Endothelial cell of umbilical vein (primary cell): Measurements from ENCODE around the gene COX10. TPM values are rescaled to one million over a fixed set of nuclear protein-coding genes. Genes with fewer than 3 reads are reported as not detected.

Experiments used
- BruUV-seq: library from RNA; stranded (reverse); fragments of 400-500 nt; replicated peaks from 2 replicates; lab custom pipeline; 2021; lab: Mats Ljungman, UMichigan
- CTCF ChIA-PET: fragments of 300-600, 350-600 bp; sonication (Branson Sonifier 250); formaldehyde crosslinking; loops from one replicate; lab custom pipeline; 2021; ENCODE audit warnings: antibody characterized with exemption, inconsistent platforms; lab: Charles Lee
- POLR2A ChIA-PET: fragments of 300-600, 350-600 bp; sonication (Branson Sonifier 250); formaldehyde crosslinking; loops from one replicate; lab custom pipeline; 2021; ENCODE audit warnings: antibody characterized with exemption, inconsistent platforms; lab: Charles Lee
- DNase-seq: peaks from one replicate; pipeline ENCODE4 v3.0.0-alpha.2; 2011; ENCODE audit warnings: low read depth, low spot score
- FAIRE-seq: peaks from 2 replicates; lab custom pipeline; 2011; peaks lifted over from hg19 to GRCh38; lab: Jason Lieb, UNC
- H2AFZ ChIP-seq: 2 replicates; pipeline ENCODE4 v1.6.0; 2012; ENCODE audit warnings: low read depth, low read length, control low read depth, inconsistent platforms
- H3K27ac ChIP-seq: 2 replicates; pipeline ENCODE4 v1.5.1; 2011; ENCODE audit warnings: low read depth, mild to moderate bottlenecking, control low read depth, low read length, moderate library complexity; ENCODE audit not compliant: insufficient read depth
- H3K27me3 ChIP-seq, 2 experiments: 2 replicates each; pipeline versions ENCODE4 v1.6.0 to v1.6.1; 2011; ENCODE audit warnings: low read length in 2 of 2, mixed read lengths in 1 of 2; ENCODE audit not compliant: control insufficient read depth in 2 of 2, insufficient read depth in 2 of 2
- H3K36me3 ChIP-seq, 2 experiments: 2 replicates in 1 of 2; 3 replicates in 1 of 2; pipeline ENCODE4 v1.5.1; 2011; ENCODE audit warnings: low read length in 2 of 2, mild to moderate bottlenecking in 1 of 2, moderate library complexity in 1 of 2; ENCODE audit not compliant: control insufficient read depth in 2 of 2, insufficient read depth in 2 of 2; ENCODE audit errors: extremely low read depth in 1 of 2
- H3K4me1 ChIP-seq: 3 replicates; pipeline ENCODE4 v1.5.1; 2011; ENCODE audit warnings: mild to moderate bottlenecking, low read length; ENCODE audit not compliant: control insufficient read depth, insufficient read depth; ENCODE audit errors: extremely low read depth
- H3K4me2 ChIP-seq: 2 replicates; pipeline ENCODE4 v1.6.1; 2011; ENCODE audit warnings: low read length, control low read depth, mixed read lengths; ENCODE audit not compliant: insufficient read depth
- H3K4me3 ChIP-seq, 3 experiments: fragments of 200-600 bp in 1 of 3; sonication (generic), shearing (Covaris generic) in 1 of 3; replicated peaks in 1 of 3; 2 replicates each; pipeline ENCODE4 v1.5.1; 2011 to 2016; ENCODE audit warnings: control low read depth in 3 of 3, low read length in 3 of 3, mild to moderate bottlenecking in 2 of 3, inconsistent platforms in 1 of 3, low read depth in 1 of 3, moderate library complexity in 1 of 3; ENCODE audit not compliant: insufficient read depth in 1 of 3
- H3K79me2 ChIP-seq: 2 replicates; pipeline ENCODE4 v1.6.0; 2012; ENCODE audit warnings: low read length, inconsistent platforms; ENCODE audit not compliant: control insufficient read depth, insufficient read depth
- H3K9ac ChIP-seq: replicated peaks from 2 replicates; pipeline ENCODE3; 2011; ENCODE audit warnings: low read length, control low read depth; ENCODE audit not compliant: insufficient read depth; ENCODE audit errors: extremely low read depth
- H3K9me1 ChIP-seq: replicated peaks from 3 replicates; pipeline ENCODE4 v1.6.0; 2011; ENCODE audit warnings: mild to moderate bottlenecking, low read length; ENCODE audit not compliant: control insufficient read depth, insufficient read depth; ENCODE audit errors: extremely low read depth
- H3K9me3 ChIP-seq: replicated peaks from 2 replicates; pipeline ENCODE4 v1.5.1; 2012; ENCODE audit warnings: low read length, inconsistent platforms; ENCODE audit not compliant: control insufficient read depth, insufficient read depth
- H4K20me1 ChIP-seq: replicated peaks from 2 replicates; pipeline ENCODE3; 2011; ENCODE audit warnings: mild to moderate bottlenecking, low read length; ENCODE audit not compliant: control insufficient read depth, insufficient read depth; ENCODE audit errors: extremely low read depth
- EZH2 ChIP-seq: IDR thresholded peaks from 2 replicates; pipeline ENCODE4 v1.6.1; 2012; ENCODE audit warnings: borderline replicate concordance, low read depth, mild to moderate bottlenecking, moderate library complexity, low read length, inconsistent platforms; ENCODE audit not compliant: severe bottlenecking
- FOS ChIP-seq: IDR thresholded peaks from 2 replicates; pipeline ENCODE4 v1.6.1; 2011; ENCODE audit warnings: mild to moderate bottlenecking, low read length, moderate library complexity, borderline replicate concordance; ENCODE audit not compliant: insufficient read depth
- GATA2 ChIP-seq: IDR thresholded peaks from 2 replicates; pipeline ENCODE4 v1.7.0; 2011; ENCODE audit warnings: low read depth, mild to moderate bottlenecking, moderate library complexity, mixed read lengths, low read length; ENCODE audit not compliant: insufficient read length, insufficient read depth
- JUN ChIP-seq: IDR thresholded peaks from 2 replicates; pipeline ENCODE4 v1.6.1; 2011; ENCODE audit warnings: borderline replicate concordance, low read depth; ENCODE audit not compliant: insufficient read length, insufficient read depth
- MYC ChIP-seq: IDR thresholded peaks from one replicate; pipeline ENCODE4 v1.6.1; 2011; ENCODE audit warnings: mild to moderate bottlenecking, low read depth, low read length
- POLR2A ChIP-seq: IDR thresholded peaks from 2 replicates; pipeline ENCODE4 v1.6.1; 2012; ENCODE audit warnings: low read depth, mild to moderate bottlenecking, control low read depth, low read length
- POLR2AphosphoS5 ChIP-seq: IDR thresholded peaks from 2 replicates; pipeline ENCODE4 v1.6.1; 2012; ENCODE audit warnings: low read depth, mild to moderate bottlenecking, control low read depth, low read length, moderate library complexity; ENCODE audit not compliant: insufficient read depth
- dilution Hi-C: fragments of 300-500 bp; cut with MboI; formaldehyde crosslinking; loops from one replicate; pipeline ENCODE4 v1.15.0; 2019; ENCODE audit warnings: low sequenced_read_pairs; ENCODE audit not compliant: extremely low pct_ligation_motif_present
- intact Hi-C: fragments of 100-400 bp; cut with micrococcal nuclease; formaldehyde crosslinking; loops from one replicate; pipeline ENCODE4 v1.10.0; 2022
- polyA plus RNA-seq, 4 experiments: library from polyadenylated mRNA; depleted of rRNA in 3 of 4; stranded (reverse) in 3 of 4; unstranded in 1 of 4; fragments of >200 nt; gene quantifications; 2 replicates each; pipeline versions ENCODE4 v1.2.1 to v1.2.3, GENCODE V29; 2011 to 2012; ENCODE audit warnings: missing spikeins in 1 of 4
- total RNA-seq: library from RNA; stranded (reverse); gene quantifications from 2 replicates; pipeline ENCODE4 v1.2.3, GENCODE V29; 2021
- TF ChIP-seq, protein P1 (sequence below), 2 donors: IDR thresholded peaks; 1 replicate in 1 of 2; 2 replicates in 1 of 2; pipeline ENCODE4 v1.5.1; 2011; ENCODE audit warnings: low read length in 2 of 2, mild to moderate bottlenecking in 2 of 2, moderate library complexity in 2 of 2, control low read depth in 1 of 2, inconsistent platforms in 1 of 2, low read depth in 1 of 2; ENCODE audit not compliant: insufficient read depth in 1 of 2; ENCODE audit errors: extremely low read depth in 1 of 2
- TF ChIP-seq, protein P2 (sequence below): IDR thresholded peaks from 2 replicates; pipeline ENCODE4 v1.6.1; 2011; ENCODE audit not compliant: insufficient read depth, insufficient read length

The COX10 gene
- total and polyA plus RNA-seq, 2 donors (not counting 3 experiments of a cell fraction or from before 2014, with no cell fraction given): 9.8 to 12.1 TPM

DNA sequence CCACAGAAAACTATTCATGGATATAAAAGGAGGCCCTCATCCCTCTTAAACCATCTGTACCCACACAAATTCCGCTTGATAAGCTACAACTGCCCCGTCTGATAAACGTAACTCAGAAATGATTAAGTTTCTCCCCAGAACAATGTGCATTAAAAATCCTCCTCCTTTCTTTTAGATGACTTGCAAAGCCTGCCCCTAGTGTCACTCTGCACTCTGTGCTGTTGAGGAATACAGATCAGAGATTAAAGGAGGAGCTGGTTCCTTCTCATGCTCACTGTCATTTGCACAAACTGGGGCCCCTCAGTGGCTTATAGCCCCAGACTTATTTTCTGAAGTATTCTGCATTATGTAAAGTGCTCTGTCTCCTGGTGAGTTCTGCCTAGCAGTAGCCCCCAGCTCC is 134.1 kb downstream of the COX10 start:
- ChIA-PET POLR2A (no interaction called here), CTCF (interaction anchor here (1.1 kb wide), 1 partner anchor 8 kb away, joined by 3 read pairs; no protein-coding TSS in a partner anchor)
- no TSS peak for BruUV-seq

DNA sequence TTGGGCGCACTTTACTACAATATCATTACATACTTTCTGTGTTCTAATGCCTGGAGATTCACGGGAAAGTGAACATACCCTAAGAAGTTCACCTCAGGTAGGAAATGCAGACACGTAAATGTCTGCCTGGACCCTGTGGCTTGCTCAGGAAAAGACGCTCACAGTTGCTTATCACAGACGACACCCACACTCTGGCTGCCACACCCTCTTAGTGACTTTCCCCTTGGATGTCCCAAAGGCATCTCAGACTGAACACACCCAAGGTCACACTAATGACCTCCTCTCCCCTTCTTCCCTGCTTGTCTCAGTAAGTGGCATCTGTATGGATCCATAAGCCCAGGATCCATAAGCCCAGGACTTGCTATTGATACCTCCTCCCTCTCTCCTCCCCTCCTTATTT is 134.8 kb downstream of the COX10 start:
- H3K79me2 ChIP-seq: no peaks in the 10 kb centered on the region
- H3K9me3 ChIP-seq: no peaks in the 10 kb centered on the region
- no peak overlapping the region for H3K4me2 ChIP-seq
- H3K4me1 ChIP-seq: peaks cover 7% of the 10 kb centered on the region
- no peaks in the 10 kb centered on the region for H3K9me1 ChIP-seq
- intact Hi-C loops: no loop called here
- no peak for FAIRE-seq
- no peak overlapping the region for H3K9ac ChIP-seq
- ChIA-PET CTCF (interaction anchor here (1.1 kb wide), 1 partner anchor 8 kb away, joined by 3 read pairs; no protein-coding TSS in a partner anchor), POLR2A (no interaction called here)
- no peaks in the 10 kb centered on the region for H4K20me1 ChIP-seq
- no TSS peak for BruUV-seq
- H3K27me3 ChIP-seq: no peaks in the 10 kb centered on the region
- no peak overlapping the region for H3K4me3 ChIP-seq
- no peak for DNase-seq
- H3K27ac ChIP-seq: no peak overlapping the region
- dilution Hi-C loops: no loop called here
- TF ChIP-seq POLR2AphosphoS5: no peak
- TF ChIP-seq MYC: no peak
- no peak for TF ChIP-seq FOS
- TF ChIP-seq, protein P1, sequence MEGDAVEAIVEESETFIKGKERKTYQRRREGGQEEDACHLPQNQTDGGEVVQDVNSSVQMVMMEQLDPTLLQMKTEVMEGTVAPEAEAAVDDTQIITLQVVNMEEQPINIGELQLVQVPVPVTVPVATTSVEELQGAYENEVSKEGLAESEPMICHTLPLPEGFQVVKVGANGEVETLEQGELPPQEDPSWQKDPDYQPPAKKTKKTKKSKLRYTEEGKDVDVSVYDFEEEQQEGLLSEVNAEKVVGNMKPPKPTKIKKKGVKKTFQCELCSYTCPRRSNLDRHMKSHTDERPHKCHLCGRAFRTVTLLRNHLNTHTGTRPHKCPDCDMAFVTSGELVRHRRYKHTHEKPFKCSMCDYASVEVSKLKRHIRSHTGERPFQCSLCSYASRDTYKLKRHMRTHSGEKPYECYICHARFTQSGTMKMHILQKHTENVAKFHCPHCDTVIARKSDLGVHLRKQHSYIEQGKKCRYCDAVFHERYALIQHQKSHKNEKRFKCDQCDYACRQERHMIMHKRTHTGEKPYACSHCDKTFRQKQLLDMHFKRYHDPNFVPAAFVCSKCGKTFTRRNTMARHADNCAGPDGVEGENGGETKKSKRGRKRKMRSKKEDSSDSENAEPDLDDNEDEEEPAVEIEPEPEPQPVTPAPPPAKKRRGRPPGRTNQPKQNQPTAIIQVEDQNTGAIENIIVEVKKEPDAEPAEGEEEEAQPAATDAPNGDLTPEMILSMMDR (IDR thresholded peaks at IDR 0.05; ENCODE audit: extremely low read depth in 1 of 2, insufficient read depth in 1 of 2, low read depth in 1 of 2, low read length in 2 of 2): no peak
- TF ChIP-seq EZH2: no peak
- TF ChIP-seq, protein P2, sequence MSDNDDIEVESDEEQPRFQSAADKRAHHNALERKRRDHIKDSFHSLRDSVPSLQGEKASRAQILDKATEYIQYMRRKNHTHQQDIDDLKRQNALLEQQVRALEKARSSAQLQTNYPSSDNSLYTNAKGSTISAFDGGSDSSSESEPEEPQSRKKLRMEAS: no peak
- TF ChIP-seq JUN: no peak
- no peak for TF ChIP-seq POLR2A
- no peak for TF ChIP-seq GATA2
- no peaks in the 10 kb centered on the region for H3K36me3 ChIP-seq
- no peak overlapping the region for H2AFZ ChIP-seq

More for the DNA sequence above, 134.1 kb downstream of the COX10 start:
- H2AFZ ChIP-seq: no peak overlapping the region
- dilution Hi-C loops (no loop called here), intact Hi-C loops (no loop called here)
- no peak overlapping the region for H3K4me3 ChIP-seq
- no peak overlapping the region for H3K27ac ChIP-seq
- H3K9me1 ChIP-seq: no peaks in the 10 kb centered on the region
- H3K79me2 ChIP-seq: no peaks in the 10 kb centered on the region
- no peaks in the 10 kb centered on the region for H3K36me3 ChIP-seq
- H3K4me2 ChIP-seq: no peak overlapping the region
- TF ChIP-seq, protein P1 (IDR thresholded peaks at IDR 0.05; ENCODE audit: extremely low read depth in 1 of 2, insufficient read depth in 1 of 2, low read depth in 1 of 2, low read length in 2 of 2): peak; percentile 1 to 10
- TF ChIP-seq MYC: no peak
- no peak overlapping the region for H3K9ac ChIP-seq
- FAIRE-seq: no peak
- H3K4me1 ChIP-seq: peaks cover 7% of the 10 kb centered on the region
- no peaks in the 10 kb centered on the region for H4K20me1 ChIP-seq
- no peaks in the 10 kb centered on the region for H3K27me3 ChIP-seq
- no peaks in the 10 kb centered on the region for H3K9me3 ChIP-seq
- no peak for DNase-seq
